ENCODE measurements around the gene RHEB.

The RHEB gene

DNA sequence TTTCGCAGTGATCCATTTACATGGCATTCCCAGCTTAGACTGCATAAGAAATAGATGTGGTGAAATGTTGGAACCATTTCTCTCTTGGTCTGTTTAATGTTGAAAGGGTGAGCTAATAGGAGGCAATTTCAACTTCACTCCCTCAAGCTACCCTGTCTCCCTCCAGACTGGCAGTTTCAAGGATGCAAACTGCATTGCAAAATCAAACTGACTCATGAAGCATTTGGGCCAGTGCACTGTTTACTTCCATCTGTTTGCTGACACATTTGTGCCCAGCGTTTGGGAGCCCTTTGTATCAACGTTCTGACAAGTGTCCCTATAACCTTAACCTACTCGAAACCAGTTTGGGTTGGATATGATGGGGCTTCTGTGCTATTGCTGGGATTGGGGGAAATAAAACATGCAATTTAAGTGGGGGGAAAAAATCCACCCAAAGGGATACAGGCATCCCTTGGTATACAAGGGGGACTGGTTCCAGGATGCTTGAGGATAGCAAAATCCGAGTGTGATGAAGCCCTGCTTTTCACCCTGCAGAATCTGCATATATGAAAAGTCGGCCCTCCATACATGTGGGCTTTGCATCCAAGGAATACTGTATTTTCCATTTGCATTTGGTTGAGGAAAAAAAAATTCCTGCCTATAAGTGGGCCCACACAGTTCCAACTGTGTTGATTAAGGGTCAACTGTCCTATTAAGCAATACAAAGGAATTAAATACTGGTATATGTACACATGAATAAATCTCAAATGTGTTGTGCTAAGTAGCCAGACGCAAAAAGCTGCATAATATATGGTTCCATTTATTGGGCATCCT is 15.6 kb downstream of the RHEB start:
- DNase-seq (ENCODE audit: low spot score) = peak; percentile 79

DNA sequence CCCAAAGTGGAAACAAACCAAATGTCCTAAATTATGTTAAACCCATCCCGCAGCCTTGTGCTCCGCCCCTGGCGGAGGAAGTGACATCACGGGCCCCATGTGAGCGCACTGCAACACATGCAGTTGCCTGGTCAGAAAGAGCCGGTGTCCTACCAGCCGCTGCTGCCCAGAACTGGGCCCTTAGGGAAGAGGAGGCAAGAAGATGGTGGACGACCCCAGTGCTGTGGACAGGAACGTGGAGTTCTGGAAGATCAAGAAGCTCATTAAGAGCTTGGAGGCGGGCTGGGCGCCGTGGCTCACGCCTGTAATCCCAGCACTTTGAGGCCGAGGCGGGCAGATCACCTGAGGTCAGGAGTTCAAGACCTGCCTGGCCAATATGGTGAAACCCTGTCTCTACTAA is 18.0 kb downstream of the RHEB start:
- DNase-seq (ENCODE audit: low spot score) = no peak

GRCh38 chr7:151498495-151498894 is 21.2 kb downstream of the RHEB start:
- DNase-seq (ENCODE audit: low spot score) = no peak

GRCh38 chr7:151497306-151497871 is 22.3 kb downstream of the RHEB start:
- no peak for DNase-seq (ENCODE audit: low spot score)

DNA sequence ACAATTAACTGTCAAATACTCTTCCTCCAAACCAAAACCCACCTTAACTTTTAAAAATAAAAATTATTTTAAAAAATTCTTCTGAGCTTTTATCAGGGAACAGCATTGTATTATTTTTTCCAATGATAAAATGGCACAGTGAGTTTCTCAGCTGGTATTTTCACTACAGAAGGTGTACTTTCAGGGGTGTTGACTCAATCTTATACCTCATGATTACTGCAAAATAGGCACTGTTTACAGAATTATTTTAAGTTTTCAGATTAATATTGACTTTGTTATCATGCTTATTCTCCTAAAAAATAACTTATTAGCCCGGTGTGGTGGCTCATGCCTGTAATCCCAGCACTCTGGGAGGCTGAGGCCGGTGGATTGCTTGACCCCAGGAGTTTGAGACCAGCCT is 24.3 kb downstream of the RHEB start:
- no peak for DNase-seq (ENCODE audit: low spot score)

GRCh38 chr7:151494298-151495284 is 25.1 kb downstream of the RHEB start:
- DNase-seq (ENCODE audit: low spot score) = no peak

DNA sequence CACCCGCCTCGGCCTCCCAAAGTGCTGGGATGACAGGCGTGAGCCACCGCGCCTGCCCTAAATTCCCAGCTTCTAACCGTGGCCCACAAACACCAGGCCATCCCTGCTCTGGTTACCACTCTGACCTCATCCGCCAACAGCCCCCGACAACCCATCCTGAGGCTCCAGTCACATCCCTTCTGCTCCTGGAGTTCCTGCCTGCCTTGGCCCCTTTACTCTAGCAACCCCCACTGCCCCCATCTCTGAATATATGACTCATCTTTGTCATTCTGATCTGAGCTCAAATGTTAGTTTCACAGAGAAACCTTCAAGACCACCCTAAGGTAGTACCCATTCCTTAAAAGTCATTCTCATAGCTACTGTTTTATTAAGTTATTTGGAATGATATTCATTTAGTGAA is 26.6 kb downstream of the RHEB start:
- DNase-seq (ENCODE audit: low spot score) = no peak

GRCh38 chr7:151491859-151492258 is 27.8 kb downstream of the RHEB start:
- peak; percentile 83 for DNase-seq (ENCODE audit: low spot score)

- no peak for DNase-seq (ENCODE audit: low spot score)
These were observed 29.1 kb downstream of the RHEB start for GRCh38 chr7:151490456-151491105.

DNA sequence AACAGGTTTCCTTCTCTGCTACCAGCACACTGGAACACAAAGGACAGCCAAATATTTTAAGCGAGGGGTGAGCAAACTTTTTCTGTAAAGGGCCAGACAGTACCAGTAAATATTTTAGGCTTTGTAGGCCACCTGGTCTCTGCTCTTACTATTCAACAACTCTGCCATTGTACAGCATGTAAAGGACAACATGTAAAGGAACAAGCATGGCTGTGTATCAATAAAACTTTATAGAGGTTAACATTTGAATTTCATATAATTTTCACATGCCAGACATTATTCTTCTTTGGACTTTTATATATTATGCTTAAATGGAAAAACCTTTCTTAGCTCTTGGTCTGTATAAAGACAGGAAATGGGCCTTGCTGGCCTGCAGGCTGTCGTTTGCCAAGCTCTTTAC is 30.2 kb downstream of the RHEB start:
- DNase-seq (ENCODE audit: low spot score) = no peak

GRCh38 chr7:151488096-151488495 is 31.6 kb downstream of the RHEB start:
- no peak for DNase-seq (ENCODE audit: low spot score)

DNA sequence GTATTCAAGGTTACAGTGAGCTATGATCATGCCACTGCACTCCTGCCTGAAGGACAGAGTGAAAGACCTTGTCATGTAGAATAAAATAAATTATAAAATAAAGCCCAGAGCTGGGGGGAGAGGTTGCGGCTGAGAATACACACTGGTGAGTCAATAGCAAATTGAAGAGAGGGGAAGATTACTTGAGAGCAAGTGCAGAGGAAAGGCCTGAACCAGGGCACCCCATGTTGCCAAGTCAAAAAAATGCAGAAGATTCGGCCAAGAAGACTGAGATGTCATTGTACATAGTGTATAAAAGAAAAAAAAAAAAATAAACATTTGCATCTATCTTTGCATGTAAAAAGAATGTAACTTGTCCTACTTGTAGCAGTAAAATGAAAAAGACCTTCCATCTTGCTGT is 32.5 kb downstream of the RHEB start:
- no peak for DNase-seq (ENCODE audit: low spot score)

- DNase-seq (ENCODE audit: low spot score) = no peak
These were observed 33.6 kb downstream of the RHEB start for GRCh38 chr7:151486074-151486473.

DNA sequence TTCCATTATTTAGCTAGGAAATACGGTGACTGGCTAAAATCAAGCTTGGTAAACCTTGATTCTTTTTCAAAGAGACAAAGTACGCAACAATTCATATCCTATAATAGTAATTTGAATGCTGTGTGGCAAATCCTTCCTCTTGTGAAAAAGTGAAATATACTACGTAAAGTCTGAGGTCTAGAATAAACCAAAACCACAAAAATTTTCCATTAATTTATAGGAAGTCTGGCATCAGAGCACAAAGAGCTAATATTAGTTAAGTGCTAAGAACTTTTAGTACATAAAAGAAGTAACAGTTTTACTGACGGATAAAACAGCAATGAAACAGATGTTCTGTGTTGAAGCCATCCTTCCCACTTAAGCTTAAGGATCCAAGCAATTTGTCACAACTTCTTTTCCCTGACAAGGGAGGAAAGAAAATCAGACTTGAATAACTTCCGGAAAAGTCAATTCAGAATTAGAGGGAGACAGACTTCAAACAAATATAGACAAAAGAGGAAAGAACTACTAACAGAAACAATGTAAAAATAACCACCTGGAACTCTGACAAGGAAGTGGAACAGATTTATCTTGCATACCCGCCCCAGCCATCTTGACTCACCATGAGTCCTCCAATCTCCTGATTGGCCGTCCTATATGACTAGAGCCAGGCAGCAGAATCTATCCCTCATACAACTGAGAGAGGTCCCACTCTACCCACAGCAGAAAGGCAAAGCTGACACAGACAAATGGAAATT is 34.6 kb downstream of the RHEB start:
- peak; percentile 84 for DNase-seq (ENCODE audit: low spot score)

GRCh38 chr7:151483711-151483983 is 36.0 kb downstream of the RHEB start:
- DNase-seq (ENCODE audit: low spot score) = no peak

DNA sequence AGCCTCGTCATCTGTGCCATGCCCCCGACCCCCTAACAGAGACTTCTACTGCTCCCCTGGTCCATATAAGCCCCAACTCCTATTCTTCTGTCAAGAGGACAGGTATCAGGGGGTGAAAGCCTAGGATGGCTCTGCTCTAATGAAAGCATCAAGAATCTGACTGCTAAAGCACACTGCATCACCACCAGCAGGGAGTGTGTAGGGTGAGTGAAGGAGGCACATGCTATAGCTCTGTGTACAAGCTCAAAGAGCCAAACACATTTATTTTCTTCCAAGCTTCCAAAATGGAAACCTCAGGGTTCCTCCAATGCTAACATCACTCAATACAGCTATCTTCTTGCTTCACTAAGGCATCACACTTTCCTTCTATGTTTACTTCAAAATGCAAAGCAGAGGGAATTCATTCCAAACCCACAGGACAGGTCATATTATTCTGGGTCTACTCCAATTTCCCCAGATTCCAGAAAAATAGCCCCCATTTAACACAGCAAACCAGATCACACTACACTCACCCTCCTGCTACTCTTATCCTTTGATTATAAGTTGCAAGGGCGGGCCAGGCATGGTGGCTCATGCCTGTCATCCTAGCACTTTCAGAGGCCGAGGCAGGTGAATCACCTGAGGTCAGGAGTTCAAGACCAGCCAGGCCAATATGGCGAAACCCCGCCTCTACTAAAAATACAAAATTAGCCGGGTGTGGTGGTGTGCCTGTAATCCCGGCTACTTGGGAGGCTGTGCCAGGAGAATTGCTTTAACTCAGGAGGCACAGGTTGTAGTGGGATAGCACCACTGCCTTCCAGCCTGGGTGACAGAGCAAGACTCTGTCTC is 36.6 kb downstream of the RHEB start:
- DNase-seq (ENCODE audit: low spot score) = no peak

DNA sequence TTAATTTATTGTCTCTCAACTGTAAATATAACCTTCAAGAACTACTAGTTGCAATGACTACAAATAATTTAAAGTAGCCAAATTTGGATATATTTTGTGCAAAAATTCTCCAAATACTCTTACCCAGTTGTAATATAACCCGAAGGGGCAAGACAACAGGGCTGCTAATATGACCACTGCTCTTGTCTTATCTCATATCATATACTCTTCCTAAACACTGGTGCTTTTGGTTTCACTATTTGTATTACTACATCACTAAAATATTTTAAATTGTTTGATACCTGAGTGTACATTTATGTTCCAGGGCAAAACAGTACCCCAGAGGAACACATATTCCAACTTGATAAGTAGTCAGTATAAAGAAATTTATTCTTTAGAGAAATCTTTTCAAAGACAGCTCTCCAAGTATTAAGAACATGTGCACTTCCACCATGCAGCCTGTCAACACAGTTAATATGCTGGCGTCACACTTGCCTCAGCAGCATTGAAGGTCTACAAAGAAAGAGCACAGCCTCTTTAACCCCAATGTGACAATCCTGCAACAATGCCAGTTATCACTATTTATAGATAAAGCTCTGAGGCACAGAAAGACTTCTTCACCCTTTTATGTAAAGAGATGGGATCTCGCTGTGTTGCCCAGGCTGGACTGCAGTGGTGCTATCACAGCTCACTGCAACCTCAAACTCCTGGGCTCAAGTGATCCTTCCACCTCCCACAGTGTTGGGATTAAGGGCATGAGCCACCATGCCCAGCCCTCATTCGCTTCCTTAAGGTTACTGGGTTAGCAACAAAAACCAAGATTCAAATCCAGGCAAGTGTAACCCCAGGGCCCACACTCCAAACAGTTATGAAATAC is 37.8 kb downstream of the RHEB start:
- DNase-seq (ENCODE audit: low spot score) = no peak

GRCh38 chr7:151477867-151478266 is 41.8 kb downstream of the RHEB start:
- DNase-seq (ENCODE audit: low spot score) = no peak

DNA sequence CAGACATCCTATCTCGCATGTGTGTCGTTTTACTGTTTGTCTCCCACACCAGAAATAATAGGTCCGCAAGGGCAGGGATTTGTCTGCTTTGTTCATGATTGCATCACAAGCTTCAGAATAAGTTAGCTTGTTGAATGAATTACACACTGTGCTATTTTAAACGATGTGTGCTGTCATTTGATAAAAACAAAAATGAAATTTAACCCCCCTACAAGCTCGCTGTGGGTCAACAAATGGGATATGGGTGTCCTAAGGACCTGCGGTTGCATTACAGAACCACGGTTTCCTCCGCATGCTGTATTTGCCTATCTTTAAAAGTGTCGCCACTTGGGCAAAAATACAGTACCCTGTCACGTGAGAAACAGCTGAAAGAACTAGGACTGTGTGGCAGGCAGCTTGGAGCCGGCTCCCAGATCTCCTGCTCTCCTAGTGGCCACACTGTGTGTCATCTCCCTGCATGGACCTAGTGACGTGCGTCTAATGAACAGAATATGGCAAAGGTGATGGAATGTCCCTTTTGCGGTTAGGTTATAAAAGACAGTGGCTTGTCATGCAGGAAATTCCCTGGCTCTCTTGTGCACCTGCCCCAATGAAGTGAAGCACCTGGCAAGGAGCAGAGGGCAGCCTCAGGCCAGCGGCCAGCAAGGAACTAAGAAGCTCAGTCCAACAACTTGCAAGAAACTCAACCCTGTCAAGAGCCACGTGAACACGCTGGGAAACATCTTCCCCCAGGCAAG is 46.9 kb downstream of the RHEB start:
- no peak for DNase-seq (ENCODE audit: low spot score)

All from AG08395 (cell line).